Stimulated activated CD8-positive, alpha-beta memory T cell treated with anti-CD3 and anti-CD28 coated beads, Interleukin-7, amount 100 ng/mL, for 24 hours (primary cell): ENCODE data around the gene BSPRY.
"Not testable (repeated sequence)": the region's sequence is repeated elsewhere in the genome, so short reads cannot be mapped to it uniquely, and the experiment has no call there.

Source experiments
- DNase-seq: peaks from one replicate; pipeline ENCODE4 v3.0.0-alpha.2; 2020; ENCODE audit warnings: low read depth

BSPRY gene

DNA sequence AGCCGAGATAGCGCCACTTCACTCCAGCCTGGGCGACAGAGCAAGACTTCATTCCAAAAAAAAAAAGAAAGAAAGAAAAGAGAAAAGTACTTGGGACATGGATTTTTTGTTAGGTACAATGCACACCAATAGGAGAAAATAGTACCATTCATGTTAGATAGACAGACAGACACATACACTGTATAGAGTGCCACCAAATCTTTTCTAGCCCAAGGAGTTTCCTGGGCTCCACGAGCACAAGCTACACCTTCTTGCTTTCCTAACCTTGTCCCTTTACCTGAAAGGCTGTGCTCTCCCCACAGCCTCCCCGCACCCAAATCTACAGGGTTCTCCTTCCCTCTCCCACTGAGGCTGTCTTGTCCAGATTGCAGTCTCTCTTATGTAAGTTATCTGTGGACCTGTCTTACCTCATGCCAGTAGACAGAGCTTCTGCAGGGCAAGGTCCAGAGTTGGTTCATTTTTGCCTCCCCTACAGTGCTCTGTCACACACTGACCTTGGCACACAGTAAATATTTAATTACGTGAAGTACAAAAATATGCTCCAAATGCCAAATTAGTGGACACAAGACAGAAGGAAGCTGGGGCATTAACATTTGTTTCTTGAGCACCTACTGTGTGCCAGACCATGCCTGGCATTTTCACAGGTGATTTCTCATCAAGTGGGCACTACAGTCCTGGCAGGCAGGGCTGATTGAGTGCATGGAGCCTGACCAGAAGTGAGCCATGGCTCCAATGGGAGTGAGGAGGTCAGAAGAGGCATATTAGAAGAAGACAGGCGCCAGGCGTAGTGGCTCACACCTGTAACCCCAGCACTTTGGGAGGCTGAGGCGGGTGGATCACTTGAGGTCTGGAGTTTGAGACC, 45.9 kb downstream of the BSPRY start:
- DNase-seq, result no peak

DNA sequence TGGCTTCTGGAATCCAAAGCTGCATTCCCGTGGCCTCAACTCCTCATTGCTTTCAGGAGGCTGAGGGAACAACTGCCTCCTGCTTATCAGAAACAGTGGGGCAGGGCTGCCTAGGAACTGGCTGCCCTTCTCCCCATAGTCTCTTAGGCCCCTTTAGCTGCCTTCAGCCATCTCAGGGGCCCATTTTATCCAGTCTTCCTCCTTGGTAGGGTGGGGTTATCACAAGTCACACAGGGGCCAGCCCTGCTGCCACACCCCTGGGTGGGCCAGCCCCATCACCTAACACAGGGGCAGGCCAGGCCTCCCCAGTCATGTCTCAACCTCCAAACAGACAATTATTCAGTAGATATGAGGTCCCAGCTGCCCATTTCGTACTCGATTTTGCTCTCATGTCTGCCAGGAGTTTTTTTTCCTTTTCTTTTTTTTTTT, 47.9 kb downstream of the BSPRY start:
- DNase-seq, result no peak

DNA sequence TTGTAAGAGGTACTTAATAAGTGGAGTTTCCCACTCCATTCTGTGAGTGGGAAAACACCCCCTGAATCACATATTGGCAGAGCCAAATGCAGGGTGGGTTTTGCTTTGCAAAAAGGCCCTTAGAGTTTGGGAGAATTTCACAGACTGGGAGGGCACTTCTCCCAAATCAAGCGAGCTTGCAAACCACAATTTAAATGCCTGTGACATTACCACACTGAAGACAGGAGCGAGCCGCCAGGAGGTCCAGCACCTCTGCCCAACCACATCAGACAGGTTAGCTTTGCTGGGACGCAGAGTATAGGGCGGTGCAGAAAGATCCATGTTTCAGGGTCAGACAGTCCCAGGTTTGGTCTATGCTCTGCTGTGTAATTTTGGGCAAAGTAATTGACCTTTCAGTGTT, 49.5 kb downstream of the BSPRY start:
- no peak for DNase-seq

DNA sequence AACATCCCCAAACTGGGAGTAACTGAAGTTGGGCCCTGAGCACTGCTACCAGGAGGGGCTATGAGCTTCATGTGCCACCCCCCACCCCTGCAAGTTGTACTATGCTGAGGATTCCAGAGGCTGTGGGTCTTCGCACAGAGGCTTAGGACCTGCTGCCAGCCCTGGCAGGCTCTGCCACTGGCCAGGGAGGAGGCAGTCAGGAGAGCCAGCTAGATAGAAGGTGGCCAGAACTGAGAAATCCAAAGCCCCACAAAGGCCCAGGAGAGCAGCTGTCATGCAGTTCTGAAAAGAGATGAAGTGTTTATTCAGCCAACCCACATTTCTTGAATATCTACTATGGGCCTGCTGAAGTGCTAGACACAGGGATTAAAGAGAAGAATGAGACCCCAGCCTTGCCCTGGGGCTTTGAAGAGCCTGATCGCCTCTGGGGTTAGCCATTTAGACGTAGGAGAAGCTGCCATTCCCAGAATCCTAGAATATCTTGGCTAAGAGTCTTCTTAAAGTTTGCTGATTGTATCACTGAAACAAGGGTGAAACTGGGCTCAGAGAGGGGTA, 50.4 kb downstream of the BSPRY start:
- DNase-seq, result no peak

DNA sequence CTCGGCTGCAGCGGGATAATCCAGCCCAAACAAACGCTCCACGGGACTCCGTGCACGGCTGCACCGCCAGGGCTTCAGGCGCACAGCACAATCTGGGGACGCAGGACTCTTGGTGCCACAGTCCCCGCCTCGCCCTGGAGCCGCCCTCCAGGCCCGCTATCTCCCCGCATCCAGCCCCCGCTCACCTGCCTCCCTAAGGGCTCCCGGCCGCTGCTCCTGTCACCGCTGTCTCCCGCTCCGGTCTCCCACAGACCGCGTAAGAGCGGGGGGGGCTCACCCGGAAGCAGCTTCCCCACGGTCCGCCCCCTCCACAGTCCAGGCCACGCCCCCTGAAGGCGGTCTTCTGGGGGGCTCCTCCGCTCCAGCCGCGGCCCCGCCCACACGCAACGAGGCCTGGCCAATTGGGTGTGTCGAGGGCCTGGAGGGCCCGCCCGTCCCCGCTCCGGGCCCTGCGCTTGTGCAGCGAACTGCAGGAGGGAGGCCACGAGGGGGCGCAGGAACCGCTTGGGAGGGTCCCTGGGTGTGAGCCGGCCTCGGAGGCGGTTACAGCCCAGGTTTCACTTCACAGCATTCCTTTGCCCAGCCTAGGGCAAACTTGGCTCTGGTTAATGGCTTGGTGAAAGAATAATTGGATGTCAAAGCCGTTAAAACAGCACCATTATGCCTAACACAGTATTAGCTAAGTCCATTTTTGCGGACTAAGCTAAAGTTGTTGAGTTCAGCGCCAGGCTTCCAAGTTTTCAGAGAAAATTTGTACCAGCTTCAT, 51.9 kb downstream of the BSPRY start, which contains the start of gene ALAD:
Gene ALAD, minus strand, starts transcription at position 258 of the 766 bp plus-strand sequence. CDS start 7,725 bp downstream, outside the sequence.
- DNase-seq, result peak; percentile 98

DNA sequence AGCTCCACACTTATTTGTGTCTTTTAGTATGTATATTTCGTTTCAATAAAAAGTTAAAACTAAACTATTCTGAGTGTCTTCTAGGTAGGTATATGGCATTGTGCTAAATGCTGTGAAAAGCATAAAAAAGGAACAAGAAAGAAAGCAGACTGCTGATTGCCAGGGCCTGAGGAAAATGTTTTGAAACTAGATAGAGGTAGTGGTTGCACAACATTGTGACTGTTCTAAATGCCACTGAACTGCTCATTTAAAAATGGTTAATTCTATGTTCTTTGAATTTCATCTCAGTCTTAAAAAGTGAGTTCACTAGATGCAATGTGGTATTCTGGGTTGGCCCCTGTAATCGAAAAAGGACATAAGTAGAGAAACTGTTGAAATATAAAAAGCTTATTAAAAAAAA, 54.3 kb downstream of the BSPRY start:
- DNase-seq, result no peak

DNA sequence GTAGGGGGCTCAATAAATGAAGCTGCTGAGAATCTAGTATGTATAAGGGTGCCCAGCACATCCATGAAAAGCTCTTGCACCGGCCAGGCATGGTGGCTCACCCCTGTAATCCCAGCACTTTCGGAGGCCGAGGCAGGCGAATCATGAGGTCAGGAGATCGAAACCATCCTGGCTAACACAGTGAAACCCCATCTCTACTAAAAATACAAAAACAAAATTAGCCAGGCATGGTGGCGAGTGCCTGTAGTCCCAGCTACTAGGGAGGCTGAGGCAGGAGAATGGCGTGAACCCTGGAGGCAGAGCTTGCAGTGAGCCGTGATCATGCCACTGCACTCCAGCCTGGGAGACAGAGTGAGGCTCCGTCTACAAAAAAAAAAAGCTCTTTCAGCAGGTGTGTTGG, 57.0 kb downstream of the BSPRY start:
- not testable (repeated sequence) for DNase-seq

DNA sequence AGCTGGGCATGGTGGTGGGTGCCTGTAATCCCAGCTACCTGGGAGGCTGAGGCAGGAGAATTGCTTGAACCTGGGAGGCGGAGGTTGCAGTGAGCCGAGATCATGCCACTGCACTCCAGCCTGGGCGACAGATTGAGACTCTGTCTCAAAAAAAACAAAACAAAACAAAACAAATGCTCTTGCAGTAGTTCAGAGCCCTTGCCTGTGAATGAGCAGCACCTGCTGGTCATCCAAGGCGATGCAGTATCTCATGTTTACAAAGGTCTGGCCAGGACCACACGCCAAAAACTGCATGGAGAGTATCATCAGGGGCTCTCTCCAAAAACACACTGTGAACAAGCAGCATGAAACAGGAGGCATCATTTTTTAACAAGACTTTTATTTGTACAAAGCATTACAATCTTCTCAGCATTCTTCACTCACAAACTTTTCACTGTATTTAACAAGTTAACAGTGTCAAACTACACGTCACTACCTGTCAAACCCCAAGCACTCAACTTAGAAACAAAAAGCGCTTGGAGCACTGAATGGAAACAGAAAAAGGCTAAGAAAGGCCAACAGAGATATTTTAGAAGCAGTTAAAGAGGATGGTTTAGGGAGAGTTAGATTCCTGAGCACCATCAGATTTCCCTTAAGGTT, 57.7 kb downstream of the BSPRY start:
- not testable (repeated sequence) for DNase-seq

DNA sequence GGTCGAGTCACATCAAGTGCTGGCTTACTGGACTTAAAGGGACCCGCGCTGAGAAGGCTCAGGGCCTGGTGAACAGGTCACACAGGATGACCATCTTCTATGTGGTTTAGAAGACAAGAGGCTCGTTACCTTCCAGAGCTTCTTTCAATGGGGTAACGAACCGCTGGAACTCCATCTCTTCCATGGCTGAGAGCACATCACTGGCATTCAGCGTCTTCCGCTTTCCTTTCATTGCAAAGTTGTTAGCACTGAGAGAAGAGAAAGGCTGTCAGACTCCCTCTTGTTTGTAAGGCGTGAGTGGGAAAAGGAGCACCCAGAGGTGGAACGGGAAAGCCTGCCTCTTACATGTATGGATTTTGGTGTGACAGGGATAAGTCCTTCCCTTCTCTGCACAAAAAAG, 60.1 kb downstream of the BSPRY start:
- DNase-seq, result no peak

DNA sequence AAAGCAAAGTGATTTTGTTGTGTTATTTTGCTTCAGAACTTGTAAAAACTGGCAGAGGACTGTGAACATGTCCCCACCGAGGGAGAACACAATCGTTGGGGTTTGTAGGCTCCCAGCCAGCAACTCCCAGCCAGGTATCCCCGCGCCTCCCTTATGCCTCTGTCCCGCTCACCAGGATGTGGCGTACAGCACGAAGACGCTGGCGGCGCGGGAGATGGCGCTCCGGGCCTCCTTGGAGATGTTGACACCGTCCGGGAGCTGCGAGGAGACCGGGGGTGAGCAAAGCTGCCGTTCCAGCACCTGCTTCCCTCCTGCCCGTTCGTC, 60.5 kb downstream of the BSPRY start:
- DNase-seq, result no peak

DNA sequence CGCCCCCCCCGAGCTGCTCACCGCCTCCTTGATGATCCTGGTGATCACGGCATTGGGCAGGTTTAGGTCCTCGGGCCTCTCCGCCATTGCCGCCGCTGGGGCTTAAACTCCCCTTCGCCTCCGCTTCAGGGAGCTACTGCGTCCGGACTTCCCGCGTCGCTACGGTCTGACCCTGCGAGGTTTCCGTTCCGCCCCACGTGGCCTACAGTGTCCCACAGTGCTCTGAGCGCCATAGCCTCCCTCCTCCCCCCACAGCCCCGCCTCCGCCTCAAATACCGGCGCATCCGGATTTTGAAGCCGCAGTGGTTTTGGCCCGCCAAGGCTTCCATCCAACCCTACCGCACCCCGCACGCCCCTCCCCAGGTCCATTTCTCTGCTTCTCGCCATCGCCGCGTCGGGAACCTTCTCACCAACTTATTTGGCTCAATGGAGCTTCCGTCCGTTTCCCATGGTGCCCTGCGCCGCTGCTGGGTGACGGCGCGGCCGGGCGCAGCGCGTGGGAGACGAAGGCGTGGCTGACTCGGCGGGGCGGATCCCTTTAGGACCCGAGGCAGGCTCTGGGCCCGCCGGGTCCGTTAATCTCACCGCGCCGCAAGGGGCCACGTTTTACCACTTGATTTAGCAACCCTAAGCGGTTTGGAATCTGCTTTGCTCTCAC, 61.0 kb downstream of the BSPRY start, which contains the start of the genes C9orf43 and POLE3:
Gene C9orf43, plus strand, starts transcription at position 541 of the 658 bp plus-strand sequence. CDS start 2,747 bp downstream, outside the sequence.
Gene POLE3, minus strand, starts transcription at position 469 of the 658 bp plus-strand sequence. Its CDS starts 382 bp downstream, at position 87.
- DNase-seq, result peak; percentile 93

DNA sequence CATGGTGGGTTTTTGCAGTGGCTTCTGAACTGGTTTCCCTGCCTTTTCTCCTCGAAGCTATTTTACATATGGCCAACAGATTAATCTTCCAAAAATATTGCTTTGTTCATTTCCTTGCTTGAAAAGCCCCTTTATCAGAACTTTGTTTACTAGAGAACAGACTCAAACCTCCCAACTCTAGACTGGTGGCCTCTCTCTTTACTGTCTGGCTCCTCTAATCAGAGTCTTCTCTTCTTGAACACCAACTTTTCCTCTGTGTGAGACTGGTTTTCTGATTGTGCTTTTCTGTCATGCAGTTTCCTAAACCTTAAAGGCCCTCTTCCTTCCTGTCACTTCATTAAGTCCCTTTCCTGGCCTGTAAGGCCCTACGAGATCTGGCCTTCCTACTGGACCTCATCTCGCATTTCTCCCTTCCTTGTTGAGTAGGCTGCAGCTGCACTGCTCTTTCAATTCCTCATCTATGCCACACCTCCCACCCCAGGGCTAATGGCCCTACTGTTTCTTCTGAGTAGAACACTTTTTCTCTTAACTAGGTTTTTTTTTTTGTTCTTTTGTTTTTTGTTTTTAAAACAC, 66.9 kb downstream of the BSPRY start:
- DNase-seq, result no peak

DNA sequence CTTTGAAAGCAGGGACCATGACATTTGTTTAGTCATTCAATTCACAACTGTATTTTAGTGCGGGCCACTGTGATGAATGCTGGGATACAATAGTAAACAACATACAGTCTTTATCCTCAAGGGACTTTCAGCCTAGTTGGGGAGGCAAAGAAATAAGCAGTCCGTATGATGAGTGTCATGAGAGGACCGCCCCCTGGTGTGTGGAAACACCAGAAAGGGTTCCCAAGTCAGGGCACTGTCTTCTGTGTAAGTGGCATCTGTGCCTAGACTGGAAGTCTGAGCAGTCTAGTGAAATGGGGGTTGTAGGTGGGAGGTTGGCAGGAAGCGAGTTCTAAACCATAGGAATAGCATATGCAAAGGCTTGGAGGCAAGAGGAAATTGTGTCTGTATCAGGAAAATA, 68.0 kb downstream of the BSPRY start:
- no peak for DNase-seq
